NCI-H2029 treated with DMSO at 0.1 percent for 48 hours (cell line): ENCODE measurements around the gene THSD7B.
"Not testable (repeated sequence)": the region's sequence is repeated elsewhere in the genome, so short reads cannot be mapped to it uniquely, and the experiment has no call there.

ENCODE experiments used
- DNase-seq: peaks from one replicate; lab custom pipeline; 2025; lab: John Stamatoyannopoulos, UW

THSD7B gene, protein sequence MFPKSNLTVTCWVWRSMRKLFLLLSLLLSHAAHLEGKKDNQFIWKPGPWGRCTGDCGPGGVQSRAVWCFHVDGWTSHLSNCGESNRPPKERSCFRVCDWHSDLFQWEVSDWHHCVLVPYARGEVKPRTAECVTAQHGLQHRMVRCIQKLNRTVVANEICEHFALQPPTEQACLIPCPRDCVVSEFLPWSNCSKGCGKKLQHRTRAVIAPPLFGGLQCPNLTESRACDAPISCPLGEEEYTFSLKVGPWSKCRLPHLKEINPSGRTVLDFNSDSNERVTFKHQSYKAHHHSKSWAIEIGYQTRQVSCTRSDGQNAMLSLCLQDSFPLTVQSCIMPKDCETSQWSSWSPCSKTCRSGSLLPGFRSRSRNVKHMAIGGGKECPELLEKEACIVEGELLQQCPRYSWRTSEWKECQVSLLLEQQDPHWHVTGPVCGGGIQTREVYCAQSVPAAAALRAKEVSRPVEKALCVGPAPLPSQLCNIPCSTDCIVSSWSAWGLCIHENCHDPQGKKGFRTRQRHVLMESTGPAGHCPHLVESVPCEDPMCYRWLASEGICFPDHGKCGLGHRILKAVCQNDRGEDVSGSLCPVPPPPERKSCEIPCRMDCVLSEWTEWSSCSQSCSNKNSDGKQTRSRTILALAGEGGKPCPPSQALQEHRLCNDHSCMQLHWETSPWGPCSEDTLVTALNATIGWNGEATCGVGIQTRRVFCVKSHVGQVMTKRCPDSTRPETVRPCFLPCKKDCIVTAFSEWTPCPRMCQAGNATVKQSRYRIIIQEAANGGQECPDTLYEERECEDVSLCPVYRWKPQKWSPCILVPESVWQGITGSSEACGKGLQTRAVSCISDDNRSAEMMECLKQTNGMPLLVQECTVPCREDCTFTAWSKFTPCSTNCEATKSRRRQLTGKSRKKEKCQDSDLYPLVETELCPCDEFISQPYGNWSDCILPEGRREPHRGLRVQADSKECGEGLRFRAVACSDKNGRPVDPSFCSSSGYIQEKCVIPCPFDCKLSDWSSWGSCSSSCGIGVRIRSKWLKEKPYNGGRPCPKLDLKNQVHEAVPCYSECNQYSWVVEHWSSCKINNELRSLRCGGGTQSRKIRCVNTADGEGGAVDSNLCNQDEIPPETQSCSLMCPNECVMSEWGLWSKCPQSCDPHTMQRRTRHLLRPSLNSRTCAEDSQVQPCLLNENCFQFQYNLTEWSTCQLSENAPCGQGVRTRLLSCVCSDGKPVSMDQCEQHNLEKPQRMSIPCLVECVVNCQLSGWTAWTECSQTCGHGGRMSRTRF (N-terminal part only)

DNA sequence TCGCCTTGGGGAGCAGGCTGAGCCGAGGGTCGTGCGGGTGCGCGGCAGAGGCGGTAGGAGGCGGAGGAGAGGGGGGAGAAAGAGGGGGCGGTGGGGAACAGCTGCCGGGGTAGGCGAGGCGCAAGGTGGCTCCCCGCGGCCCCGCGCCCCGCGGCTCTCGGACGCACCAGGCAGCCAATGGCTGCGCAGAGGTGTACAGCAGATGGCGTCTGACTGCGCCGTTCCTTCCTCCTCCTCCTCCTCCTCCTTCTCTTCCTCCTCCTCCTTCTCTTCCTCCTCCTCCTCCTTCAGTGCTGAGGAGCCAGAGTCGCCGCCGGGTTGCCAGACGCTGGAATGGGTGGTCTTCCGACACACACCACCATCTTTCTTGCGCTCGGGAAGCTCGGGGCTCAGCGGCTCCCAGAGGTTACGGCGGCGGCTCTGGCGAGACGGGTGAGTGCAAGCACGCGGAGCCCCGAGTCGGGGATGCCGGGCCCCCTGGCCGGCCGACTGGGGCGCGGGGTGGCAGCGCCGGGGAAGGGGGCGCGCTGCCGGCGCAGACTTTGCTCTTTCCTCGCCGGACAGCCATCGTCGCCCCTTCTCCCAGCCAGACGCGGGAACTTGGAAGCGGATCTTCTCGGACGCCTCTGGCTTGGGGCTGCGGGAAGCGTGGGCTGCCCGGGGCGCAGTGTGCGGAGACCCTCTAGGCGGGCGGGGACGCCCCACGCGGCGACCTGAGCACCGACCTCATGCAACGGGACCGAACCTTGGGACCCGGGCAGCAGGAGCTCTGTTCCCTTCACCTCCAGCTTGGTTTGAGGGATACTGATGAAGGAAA, at the start of gene THSD7B:
THSD7B (plus strand) TSS at position 290 of the 817 bp plus-strand sequence. CDS start 116,634 bp downstream, outside the sequence.
- no peak for DNase-seq

DNA sequence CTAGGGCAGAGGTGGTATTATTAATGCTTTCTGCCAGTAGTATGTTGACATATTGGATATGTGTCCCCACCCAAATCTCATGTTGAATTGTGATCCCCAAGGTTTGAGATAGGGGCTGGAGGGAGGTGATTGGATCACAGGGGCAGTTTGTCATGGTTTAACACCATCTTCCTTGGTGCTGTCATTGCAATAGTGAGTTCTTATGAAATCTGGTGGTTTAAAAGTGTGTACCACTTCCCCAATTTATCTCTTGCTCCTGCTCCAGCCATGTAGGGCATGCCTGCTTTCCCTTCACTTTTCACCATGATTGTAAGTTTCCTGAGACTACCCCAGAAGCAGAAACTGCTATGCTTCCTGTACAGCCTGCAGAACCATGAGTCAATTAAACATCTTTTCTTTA, 47.1 kb upstream of the THSD7B start:
- DNase-seq: no peak

DNA sequence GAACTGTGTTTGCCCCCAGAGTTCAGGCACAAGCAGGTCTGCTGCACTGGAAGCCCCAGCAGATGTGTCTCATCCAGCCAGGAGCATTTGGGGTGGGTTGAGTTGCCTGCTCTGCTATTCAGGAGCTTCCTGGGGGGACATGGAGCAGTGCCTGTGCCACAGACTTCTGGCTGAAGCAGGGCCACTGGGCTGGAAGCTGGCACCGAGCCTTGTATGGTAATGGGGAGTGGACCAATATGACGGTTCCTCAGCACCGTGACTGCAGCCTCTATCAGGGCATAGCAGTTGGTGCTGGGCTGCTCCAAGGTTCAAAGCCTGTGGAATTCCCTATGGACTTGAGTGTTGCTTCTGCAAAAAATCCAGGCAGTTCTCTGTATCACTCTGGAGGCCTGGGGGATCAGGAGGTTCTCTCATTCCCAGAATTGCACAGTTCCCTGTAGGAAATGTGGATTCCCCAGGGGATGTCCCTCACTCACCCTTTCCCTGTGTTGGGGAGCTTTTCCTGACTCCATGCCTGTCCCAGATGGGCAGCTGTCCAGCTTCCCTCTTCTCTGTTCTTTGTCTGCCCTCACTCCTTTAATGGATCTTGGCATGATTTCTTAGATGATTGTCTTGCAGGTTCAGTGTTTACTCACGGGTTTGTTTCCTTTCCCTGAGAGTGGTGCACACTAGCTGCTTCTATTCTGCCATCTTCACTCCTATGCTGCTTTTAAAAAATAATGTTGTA, 37.2 kb upstream of the THSD7B start:
- no peak for DNase-seq

DNA sequence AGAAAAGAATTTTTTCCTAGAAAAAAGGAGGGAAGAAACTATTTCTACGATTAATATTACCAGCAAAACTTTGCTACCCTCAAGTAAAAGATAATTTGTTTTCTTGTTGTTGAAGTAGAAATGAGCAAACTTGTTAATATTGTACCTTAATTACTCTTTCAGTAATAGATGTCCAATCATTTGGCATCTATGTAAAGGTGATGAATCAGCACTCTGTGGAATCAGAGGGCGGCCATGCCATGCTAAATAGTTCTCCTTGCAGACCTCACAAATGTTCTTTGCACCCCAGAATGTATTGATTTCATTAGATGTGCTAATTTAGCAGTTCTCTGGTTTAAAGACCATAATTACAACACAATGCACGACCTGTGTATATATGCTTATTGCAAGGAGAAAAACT, 29.1 kb upstream of the THSD7B start:
- no peak for DNase-seq

DNA sequence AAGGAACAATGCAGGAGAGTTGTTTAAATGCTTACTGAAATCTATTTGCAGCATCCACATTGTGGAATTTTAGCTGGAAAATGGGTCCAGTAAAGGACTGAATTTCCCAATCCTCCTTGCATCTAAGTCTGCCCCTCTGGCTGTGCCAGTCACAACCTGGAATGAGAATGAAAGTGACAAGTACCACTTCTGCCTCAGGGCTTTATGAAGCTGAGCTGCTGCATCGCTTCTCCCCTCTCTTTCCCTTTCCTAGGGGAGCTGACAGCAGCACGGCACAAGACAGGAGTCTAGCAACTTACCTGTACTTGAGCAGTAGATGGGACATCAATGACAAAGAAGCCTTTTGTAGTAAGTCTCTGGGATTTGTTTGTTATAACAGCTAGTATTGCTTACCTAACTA, 27.3 kb upstream of the THSD7B start:
- DNase-seq: no peak

DNA sequence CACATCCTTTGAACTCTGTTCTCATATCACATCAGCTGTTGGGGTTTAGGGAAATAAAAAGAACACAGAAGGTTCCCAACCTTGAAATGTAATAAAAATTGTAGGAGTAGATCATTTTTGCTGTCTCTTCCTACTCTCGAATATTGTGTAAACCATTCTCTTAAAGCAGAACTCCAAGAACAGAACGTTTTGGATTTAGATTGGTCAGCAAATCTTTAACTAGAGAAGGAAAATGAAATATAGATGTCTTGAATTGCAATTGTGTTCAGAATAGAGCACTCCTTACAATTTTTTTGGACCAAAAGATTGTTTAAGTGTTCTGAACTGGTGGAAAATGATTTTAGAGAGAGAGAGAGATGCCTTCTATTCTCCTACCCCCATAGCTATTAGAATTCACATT, 23.9 kb upstream of the THSD7B start:
- DNase-seq: no peak

DNA sequence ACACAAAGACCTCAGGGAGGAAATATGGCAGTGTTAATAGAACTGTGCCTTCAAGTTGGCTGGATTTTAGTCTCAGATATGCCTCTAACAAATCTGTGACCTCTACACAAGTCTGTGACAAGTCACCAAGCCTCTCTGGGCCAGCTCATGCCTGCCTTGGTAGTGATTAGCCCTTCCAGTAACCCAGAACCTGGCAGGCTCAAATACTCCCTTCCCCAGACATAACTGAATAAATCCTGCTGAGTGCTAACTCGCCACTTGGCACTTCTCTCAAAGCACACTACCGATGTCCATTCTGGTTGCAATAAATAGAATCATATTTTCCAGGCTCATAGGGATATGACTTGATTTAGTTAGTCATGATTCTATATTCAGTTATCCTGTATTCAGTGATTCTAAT, 15.3 kb upstream of the THSD7B start:
- no peak for DNase-seq

DNA sequence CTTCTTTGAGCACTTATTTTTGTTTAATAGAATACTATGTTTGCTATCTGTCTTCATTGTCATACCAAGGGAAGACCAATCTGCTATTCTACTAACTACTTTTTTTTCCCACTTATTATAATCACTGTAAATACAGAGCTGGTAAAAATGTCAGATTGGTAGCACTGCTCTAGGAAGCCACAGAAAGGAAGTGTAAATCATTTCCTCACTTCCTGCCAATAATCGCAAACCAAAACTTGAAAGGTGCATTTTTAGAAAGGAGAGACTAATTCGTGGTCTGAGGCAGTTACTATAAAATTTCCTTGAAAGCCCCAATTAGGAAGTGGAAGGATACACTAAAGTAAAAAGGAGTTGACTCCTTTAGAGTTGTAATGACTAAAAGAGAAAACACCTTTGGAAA, 13.9 kb upstream of the THSD7B start:
- DNase-seq: no peak

DNA sequence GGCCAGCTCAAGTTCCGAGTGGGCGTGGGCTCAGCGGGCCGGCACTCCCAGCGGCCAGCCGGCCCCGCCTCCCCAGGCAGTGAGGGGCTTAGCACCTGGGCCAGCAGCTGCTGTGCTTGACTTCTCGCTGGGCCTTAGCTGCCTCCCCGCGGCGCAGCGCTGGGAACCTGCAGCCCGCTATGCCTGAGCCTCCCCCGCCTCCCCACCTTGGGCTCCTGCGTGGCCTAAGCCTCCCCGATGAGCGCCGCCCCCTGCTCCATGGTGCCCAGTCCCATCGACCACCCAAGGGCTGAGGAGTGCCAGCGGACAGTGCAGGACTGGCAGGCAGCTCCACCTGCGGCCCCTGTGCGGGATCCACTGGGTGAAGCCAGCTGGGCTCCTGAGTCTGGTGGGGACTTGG, 6.8 kb upstream of the THSD7B start:
- not testable (repeated sequence) for DNase-seq

DNA sequence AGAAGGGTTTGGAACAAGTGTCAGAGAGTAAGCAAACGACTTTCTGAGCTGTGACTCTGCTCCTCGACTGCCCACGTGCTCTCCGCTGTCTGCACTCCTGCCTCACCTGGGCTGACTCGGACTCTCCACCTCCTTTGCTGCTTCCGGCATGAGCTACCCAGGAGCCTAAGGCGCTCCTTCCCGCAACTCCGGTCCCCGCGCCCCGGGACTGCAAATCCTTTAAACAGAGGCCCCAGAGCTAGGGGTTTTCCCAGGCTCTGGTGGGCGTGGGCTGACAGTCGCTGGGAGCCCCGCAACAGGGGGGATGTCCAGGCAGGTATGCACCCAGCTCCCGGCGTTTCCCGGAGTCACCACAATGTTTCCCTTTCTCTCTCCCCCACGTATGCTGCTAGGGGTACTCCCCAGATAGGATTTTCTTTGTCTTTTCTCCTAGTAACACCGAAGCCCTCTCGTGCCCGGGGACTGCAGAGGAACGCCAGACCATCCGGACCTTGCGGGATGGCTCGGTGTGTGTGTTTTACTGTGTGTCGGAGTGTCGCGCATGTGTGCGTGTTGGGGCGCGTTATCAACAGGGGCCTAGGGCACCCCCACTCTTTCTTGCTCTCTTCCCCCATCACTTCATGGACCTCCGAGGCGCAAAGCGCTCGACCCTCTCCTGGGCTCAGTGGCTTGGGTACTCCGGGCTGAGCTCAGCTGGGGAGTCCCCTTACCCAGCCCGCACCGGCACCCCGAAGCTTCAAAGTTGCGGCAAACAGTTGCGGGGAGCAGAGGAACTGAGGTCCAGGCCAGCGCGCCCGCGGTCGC, 691 bp upstream of the THSD7B start:
- DNase-seq: no peak

DNA sequence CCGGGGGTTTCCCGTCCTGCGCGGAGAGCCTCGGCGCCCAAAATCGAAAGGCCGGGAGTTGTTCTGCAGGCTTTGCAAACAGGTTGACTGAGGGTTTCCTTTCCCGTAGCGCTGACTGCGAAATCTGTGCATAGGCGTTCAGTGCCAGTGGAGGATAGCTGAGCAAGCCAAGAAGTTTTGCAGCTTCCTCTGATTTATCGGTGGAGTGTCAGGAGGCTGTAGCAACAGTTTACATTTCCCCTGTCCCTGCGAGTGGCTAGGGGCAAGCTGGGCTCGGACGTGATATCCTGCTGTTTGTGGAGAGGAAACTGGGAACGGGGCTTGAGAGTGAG, 694 bp downstream of the THSD7B start:
- no peak for DNase-seq

DNA sequence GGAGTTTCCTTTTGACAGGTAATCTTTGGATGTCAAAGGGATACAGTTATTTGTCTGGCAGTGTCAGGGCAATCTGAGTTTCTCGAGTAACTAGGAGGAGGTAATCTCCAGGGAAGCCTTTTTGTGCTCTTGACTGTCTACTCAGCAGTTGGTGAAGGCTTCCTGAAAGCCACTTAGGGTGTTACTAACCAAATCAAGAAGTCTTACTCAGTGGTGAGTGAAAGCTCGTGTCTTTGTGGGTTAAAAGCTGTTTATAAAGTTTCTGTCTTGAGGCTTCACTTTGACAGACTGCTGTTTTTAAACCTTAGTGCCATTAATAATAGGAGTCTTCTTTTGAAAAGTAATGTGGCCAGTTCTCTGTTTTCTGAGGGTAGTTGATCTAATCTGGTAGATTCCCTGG, 1.7 kb downstream of the THSD7B start:
- DNase-seq: no peak

DNA sequence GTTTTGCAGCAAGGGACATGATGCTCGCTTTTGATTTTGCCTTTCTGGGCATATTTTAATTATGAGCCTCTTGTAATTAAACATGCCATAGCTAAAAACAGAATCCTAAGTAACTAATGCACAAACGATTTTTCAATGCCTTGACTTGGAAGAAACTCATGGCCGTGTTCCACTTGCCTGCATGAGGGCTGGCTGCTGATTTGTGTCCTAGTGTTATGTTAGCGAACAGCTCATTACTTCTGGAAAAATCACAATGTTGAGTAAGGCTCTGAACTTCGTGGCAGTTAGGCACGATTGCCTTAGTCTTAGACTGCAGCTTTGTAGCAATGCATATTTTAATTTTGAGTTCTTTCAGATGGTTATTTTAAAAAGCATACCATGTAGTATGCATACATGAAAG, 4.5 kb downstream of the THSD7B start:
- no peak for DNase-seq

DNA sequence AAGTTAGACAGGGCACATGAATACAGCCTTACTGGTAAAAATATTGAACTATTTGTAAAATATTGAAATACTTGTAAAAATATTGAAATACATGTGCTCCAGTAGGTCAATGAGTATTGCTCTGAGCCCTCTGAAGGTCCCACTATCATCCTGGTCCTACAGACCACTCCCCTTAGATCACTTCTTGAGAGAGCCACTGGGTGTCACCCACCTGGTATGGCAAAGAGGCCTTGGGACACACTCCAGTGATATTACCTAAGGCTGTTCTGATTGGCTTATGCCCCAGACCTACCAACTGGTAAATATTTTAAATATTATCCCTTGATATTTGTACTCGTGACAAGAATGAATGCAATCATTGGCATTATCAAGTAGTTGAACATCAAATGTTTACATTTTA, 5.0 kb downstream of the THSD7B start:
- no peak for DNase-seq

DNA sequence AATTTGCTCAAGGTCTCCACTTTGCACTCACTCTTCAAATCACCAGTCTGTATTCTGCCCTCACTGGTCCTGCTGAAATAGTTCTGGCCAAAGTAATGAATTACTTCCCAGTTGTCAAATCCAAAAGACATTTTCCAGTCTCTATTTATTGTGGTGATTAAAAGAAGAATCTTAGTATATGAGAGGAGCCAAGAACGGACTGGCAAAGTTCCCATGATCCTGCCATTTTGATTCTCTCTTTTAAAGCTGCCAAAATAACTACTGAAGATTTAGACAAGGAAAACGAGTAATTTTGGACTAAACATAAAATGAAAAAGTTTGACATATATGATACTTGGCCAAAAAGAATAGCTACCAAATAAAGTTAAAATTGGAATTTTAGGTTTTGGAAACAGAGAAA, 12.0 kb downstream of the THSD7B start:
- DNase-seq: no peak

DNA sequence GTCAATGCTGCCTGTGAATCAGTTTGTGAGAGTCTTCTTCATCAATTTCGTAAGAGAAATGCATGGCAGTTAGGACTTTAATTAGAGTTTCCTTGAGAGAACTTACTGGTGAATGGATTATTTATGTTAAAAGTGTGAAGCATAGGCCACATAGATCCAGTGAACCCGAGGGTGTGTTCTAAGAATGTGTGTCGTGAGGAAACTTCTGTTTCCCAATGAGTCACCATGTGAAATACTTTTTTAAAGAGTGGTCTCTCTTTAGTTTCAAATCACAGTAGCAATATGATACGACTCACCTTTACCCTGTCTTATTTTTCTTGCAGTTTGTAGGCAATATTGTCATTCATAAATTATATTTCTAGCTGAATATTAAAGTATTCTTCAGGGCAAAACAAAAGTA, 18.5 kb downstream of the THSD7B start:
- DNase-seq: no peak

DNA sequence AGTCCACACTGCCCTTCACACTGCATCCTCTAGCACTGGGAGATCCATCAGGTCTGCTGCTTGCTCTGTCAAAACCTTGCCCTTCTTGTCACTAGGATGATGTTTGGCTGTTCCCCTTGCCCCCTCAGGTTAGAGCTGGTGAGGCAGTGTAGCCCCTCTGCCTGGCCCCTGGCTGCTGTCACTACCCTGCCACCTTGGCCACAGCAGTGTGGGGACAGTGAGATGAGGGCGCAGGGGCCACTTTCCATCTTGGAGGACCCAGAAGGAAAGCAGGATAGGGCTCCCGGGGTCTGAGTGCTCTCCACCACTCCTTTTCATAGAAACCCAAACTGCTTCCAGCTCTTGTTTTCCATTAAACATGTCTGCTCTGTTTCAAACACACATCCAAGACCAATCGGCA, 19.9 kb downstream of the THSD7B start:
- DNase-seq: no peak

DNA sequence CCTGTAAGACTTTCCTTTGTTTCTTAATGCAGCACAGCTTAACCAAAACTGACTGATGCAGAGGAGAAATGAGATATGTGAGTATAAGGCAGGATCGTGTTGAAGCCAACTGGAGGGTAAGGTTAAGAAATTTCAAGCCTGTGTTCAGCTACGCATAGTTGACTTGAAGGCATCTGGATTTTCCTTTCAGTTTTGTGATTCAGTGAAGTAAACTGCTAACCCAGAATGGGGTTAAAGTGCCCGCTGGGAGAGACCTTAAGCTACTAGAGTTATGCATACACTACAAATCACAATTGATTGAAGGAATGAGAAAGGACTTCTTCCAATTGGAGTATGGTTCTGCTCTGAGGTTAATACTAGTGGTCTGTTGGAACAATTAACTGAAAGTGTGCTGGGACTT, 22.6 kb downstream of the THSD7B start:
- DNase-seq: no peak

DNA sequence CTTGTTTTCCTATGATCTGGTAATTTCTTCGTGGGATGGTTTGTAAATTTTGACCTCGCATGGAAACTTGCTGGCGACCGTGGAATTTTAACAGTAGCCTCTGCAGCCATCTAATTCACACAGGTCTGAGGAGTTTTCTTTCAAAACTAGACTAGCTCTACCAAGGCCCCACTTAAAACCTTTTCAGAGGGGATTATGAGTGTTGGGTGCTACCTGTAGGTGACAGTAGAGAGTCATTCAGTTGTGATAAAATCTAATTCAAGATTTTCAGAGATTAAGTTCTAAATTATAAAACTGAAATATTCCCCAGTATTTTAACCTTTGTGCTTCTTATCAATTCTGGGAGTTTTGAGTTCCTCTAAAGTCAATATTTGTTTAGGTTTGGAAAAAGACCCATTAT, 31.0 kb downstream of the THSD7B start:
- no peak for DNase-seq

DNA sequence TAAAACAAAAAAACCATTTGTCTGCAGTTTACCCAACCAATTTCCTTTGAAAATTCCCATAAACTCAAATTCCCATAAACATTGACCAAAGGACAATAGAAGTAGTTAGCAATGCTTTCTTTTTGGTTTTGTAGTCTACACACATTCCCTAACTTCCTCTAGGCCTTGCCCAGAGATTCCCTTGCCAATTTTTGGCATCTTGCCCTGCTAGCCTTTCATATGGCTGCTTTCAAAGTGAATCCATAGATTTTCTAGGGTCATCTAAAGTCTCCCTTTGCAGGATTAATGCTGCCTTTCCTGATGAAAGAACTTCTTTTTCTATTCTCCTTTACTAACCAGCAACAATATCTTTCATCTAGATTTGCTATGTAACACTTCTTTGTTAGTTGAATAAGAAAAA, 33.4 kb downstream of the THSD7B start:
- no peak for DNase-seq
